Kidney (tissue), 14 donors: ENCODE measurements around the gene SETD1B. TPM values are rescaled to one million over a fixed set of nuclear protein-coding genes. Genes with fewer than 3 reads are reported as not detected.

ENCODE experiments used
- DNase-seq, 5 donors: peaks; one replicate each; pipeline ENCODE4 v3.0.0-alpha.2; 2013 to 2020
- FAIRE-seq: peaks from 2 replicates; lab custom pipeline; 2012; peaks lifted over from hg19 to GRCh38; lab: Jason Lieb, UNC
- H3K27ac ChIP-seq, 2 donors: one replicate each; pipeline ENCODE4 v1.7.0; 2013; ENCODE audit warnings: low read depth in 2 of 2, low read length in 2 of 2, inconsistent platforms in 1 of 2
- H3K27me3 ChIP-seq: one replicate; pipeline ENCODE4 v1.7.1; 2013; ENCODE audit warnings: low read length, inconsistent platforms; ENCODE audit not compliant: control insufficient read depth, insufficient read depth
- H3K36me3 ChIP-seq, 3 donors: one replicate each; pipeline versions ENCODE4 v1.7.0 to v1.7.1; 2013; ENCODE audit warnings: low read length in 3 of 3, control low read depth in 1 of 3, inconsistent platforms in 1 of 3; ENCODE audit not compliant: insufficient read depth in 3 of 3, control insufficient read depth in 2 of 3
- H3K4me1 ChIP-seq, 3 donors: one replicate each; pipeline versions ENCODE4 v1.7.0 to v1.7.1; 2013; ENCODE audit warnings: low read length in 3 of 3, inconsistent platforms in 1 of 3, low read depth in 1 of 3; ENCODE audit not compliant: control insufficient read depth in 2 of 3, insufficient read depth in 2 of 3
- H3K4me3 ChIP-seq, 3 donors: one replicate each; pipeline versions ENCODE4 v1.7.0 to v1.8.1; 2013; ENCODE audit warnings: low read length in 3 of 3, control low read depth in 1 of 3, inconsistent platforms in 1 of 3
- H3K9ac ChIP-seq, 3 donors: one replicate each; pipeline versions ENCODE4 v1.7.0 to v1.7.1; 2013; ENCODE audit warnings: low read length in 3 of 3, control low read depth in 1 of 3, inconsistent platforms in 1 of 3
- H3K9me3 ChIP-seq, 3 donors: one replicate each; pipeline versions ENCODE4 v1.7.0 to v1.7.1; 2013; ENCODE audit warnings: low read length in 3 of 3, control low read depth in 1 of 3, inconsistent platforms in 1 of 3; ENCODE audit not compliant: control insufficient read depth in 2 of 3, insufficient read depth in 1 of 3
- intact Hi-C: fragments of 100-400 bp; cut with DNase I; formaldehyde crosslinking; loops from one replicate; pipeline ENCODE4 v1.11.1; 2022
- polyA plus RNA-seq: library from polyadenylated mRNA; stranded (reverse); fragments of 350-450 nt; fragmentation: Illumina TruSeq; extraction: RNeasy Lipid Tissue Mini Kit (QIAGEN cat#74804); gene quantifications from one replicate; pipeline ENCODE4 v1.2.3, GENCODE V29; 2014; ENCODE audit warnings: low read depth, low replicate concordance; ENCODE audit not compliant: insufficient read depth
- total RNA-seq: library from RNA; stranded (reverse); fragmentation: NEBNext Ultra II Directional; extraction: Animal tissue kit (Norgen Biotek cat#: 25700); gene quantifications from one replicate; pipeline ENCODE4 v1.2.1, GENCODE V29; 2021
- TF ChIP-seq, protein P1 (sequence below): IDR thresholded peaks from 3 replicates; pipeline ENCODE4 v1.5.1; 2012; ENCODE audit warnings: mild to moderate bottlenecking, moderate library complexity, borderline replicate concordance; ENCODE audit not compliant: insufficient read depth; ENCODE audit errors: extremely low read depth
- donor health status: control.
- donor health status: control.
- donor health status: control.
- donor health status: control.
- donor health status: control.
- donor health status: DM: yes; HTN: yes; CAD: no.
- donor health status: Normal renal cell carcinoma (clear cell type).

The SETD1B gene
- total and polyA plus RNA-seq, 2 donors from 2014 or later = 3.5 to 34.5 TPM

DNA sequence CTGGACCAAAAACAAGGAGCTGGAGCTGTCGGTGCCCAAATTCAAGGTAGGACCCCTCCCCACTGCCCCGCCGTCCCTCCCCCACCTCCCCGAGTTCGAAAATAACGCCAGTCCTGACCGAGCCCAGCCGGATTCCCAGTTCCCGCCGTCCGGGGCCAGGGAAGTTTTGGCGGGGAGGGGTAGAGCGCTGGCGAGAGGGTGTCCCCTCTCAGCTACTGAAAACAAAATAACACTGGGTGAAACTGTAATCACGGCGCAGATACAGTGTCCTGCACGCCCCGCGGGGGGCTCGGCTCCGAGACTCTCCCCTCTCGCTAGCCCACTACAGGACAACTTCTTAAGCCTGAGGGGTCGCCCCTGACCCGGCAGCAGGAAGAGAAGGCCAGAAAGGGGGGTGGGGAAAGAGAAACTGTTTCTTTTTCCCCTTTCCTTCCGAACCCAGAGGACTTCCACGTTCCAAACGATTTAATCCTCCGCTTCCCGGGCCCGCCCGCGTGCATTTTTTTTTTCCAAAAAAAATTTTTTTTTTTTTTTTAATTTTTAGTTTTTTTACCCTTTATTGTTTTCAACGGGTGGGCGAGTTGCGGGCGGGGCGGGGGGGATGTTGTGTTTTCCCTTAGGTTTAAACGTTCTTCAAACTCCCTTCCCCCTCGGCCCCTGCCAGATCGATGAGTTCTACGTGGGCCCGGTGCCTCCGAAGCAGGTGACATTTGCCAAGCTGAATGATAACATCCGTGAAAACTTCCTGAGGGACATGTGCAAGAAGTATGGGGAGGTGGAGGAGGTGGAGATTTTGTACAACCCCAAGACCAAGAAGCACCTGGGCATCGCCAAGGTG lies 1.6 kb downstream of the SETD1B start:
- H3K4me3 ChIP-seq = peak overlapping the region; percentile 46 to 71 (median 59)
- no peaks in the 10 kb centered on the region for H3K9me3 ChIP-seq
- no peaks in the 10 kb centered on the region for H3K27me3 ChIP-seq
- intact Hi-C loops = no loop called here
- peak overlapping the region in 2 of 3 donors; percentile 20 to 65 for H3K9ac ChIP-seq
- FAIRE-seq (no peak), DNase-seq (peak; percentile 29 to 80 (median 70))
- peaks cover 0 to 23% (median 5%) of the 10 kb centered on the region in 3 donors for H3K36me3 ChIP-seq
- peaks cover 0 to 18% (median 0%) of the 10 kb centered on the region in 3 donors for H3K4me1 ChIP-seq
- TF ChIP-seq, protein P1, sequence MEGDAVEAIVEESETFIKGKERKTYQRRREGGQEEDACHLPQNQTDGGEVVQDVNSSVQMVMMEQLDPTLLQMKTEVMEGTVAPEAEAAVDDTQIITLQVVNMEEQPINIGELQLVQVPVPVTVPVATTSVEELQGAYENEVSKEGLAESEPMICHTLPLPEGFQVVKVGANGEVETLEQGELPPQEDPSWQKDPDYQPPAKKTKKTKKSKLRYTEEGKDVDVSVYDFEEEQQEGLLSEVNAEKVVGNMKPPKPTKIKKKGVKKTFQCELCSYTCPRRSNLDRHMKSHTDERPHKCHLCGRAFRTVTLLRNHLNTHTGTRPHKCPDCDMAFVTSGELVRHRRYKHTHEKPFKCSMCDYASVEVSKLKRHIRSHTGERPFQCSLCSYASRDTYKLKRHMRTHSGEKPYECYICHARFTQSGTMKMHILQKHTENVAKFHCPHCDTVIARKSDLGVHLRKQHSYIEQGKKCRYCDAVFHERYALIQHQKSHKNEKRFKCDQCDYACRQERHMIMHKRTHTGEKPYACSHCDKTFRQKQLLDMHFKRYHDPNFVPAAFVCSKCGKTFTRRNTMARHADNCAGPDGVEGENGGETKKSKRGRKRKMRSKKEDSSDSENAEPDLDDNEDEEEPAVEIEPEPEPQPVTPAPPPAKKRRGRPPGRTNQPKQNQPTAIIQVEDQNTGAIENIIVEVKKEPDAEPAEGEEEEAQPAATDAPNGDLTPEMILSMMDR = no peak
- peak overlapping the region; percentile 80 to 93 for H3K27ac ChIP-seq

DNA sequence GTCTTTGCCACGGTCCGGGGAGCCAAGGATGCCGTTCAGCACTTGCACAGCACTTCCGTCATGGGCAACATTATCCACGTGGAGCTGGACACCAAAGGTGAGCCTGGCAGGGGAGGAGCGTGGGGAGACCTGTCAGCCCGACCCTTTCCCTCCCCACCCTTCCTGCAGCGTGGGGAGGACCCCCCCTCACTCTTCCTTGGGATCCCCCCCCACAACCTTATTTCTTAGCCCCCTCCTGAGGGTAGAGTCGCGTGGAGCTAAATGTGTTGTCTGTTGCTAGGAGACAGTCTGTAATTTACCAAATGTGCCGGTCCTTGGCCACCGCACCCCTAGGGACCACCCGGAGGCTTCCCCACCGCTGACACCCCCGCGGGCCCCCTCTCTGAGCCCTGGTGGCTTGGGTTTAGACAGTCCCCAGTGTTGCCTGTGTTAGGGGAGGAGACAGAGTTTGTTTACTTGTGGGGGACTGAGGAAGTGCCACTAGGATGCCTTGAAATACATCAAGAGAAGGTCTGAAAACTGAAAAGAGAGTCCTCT lies 2.3 kb downstream of the SETD1B start:
- Histone ChIP-seq H3K4me1 (peaks cover 0 to 23% (median 4%) of the 10 kb centered on the region in 3 donors), H3K9ac (peak overlapping the region in 2 of 3 donors; percentile 44 to 80), H3K36me3 (peaks cover 0 to 30% (median 9%) of the 10 kb centered on the region in 3 donors), H3K4me3 (peak overlapping the region; percentile 41 to 64 (median 50)), H3K27ac (peak overlapping the region in 1 of 2 donors; percentile 55), H3K27me3 (no peaks in the 10 kb centered on the region), H3K9me3 (no peaks in the 10 kb centered on the region)
- TF ChIP-seq, protein P1 = no peak
- no peak for FAIRE-seq
- intact Hi-C loops = no loop called here
- peak in 2 of 5 donors; percentile 69 to 75 for DNase-seq

DNA sequence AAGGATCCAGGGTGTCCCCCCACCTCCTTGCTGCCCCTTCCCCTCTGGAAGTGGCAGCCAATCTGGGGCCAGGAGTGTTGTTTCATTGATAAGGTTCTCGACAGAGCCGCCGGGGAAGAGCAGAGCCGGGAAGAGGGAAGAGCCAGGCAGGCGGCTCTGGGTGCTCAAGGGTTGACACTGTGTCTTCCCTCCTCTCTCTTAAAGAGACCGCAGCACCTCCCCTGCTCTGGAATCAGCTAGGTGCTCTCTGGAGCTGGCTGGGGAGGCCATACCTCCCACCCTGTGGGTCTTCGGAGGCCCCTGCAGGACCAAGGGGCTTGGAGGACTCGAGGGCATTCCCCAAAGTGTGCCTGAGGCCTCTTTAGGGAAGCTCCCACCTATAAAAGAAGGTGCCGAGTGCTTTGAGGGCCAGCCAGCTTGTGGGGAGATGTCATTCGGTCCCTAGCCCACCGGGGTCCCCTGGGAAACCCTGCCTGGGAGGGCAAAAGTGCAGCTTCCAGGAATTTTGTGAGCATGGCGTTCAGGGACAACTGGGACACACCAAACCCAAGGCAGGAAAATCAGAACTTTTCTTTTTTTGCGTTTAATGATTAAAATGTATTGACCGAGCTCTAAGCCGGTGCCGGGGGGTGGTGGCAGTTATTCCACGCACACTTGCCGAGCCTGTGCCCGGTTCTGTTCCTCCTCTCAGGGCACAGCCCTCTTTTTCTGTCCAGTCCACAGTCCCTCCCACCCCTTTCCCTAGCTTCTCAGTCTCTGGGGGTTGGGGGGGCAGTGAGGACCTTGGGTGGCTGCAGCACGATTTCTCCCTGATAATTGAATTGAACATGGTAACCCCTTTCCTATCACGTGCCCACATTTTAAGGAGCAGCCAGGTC lies 3.0 kb downstream of the SETD1B start:
- Histone ChIP-seq H3K27me3 (no peaks in the 10 kb centered on the region), H3K36me3 (peaks cover 0 to 30% (median 9%) of the 10 kb centered on the region in 3 donors), H3K9ac (peak overlapping the region in 2 of 3 donors; percentile 44 to 80), H3K27ac (peak overlapping the region in 1 of 2 donors; percentile 55), H3K9me3 (no peaks in the 10 kb centered on the region), H3K4me1 (peaks cover 0 to 30% (median 11%) of the 10 kb centered on the region in 3 donors), H3K4me3 (peak overlapping the region; percentile 41 to 64 (median 50))
- TF ChIP-seq, protein P1 = no peak
- intact Hi-C loops = no loop called here
- FAIRE-seq (no peak), DNase-seq (peak; percentile 13 to 66 (median 52))
